ENCODE results near the gene FBXO7.

Gene FBXO7

DNA sequence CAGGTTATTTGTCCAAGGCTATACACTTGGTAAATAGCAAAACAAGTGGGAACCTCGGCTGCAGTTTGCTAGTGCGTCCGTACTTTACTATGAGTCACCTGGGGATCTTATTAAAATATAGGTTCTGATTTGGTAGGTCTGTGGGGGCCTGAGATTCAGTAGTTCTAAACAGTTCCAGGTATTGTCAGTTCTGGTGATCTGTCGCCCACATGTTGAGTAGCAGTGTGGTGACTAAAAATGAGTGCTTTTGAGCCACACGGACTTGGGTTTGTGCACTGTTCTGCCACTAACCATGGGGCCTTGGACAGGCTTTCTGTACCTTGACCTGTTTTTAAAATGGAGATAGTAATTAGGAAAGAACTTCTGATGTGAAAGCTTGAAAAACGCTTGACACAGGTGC lies 15.7 kb downstream of the FBXO7 start:
- DNase-seq, result no peak

DNA sequence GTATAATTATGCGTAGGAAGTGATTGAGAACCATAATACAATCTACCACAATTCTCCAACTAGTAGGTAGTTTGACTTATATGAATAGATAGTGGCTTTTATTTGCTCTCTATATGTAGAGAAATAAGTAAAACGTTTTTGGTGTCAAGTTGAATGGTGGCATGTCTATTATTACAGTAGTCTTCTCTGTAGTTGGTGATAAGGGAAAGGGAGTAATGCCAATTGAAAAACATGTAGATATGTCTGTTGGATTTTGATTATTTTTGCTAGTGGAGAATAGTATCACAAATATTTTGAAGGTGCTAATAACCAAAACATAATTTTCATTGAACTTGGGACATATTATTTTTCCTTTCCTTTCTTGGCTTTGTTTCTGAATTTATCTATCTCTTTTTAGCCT lies 17.5 kb downstream of the FBXO7 start:
- DNase-seq, result no peak

DNA sequence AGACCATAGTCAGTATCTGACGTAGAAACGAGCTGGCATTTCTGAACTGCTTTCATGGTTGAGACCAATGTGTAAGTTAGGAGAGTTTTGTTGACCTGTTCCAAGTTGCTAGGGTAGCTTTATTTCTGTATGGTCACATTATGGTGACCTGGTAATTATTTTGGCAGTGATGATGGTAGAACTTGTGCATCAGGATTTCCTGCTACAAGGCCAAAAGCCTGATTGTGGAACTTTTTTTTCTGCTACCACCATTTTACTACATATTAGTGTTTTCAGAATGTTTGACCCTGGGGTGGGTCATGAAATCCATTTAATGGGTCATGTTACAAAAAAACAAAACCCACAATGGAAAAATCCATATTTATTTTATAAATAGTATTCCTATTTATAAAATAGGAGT lies 18.9 kb downstream of the FBXO7 start:
- DNase-seq, result no peak

DNA sequence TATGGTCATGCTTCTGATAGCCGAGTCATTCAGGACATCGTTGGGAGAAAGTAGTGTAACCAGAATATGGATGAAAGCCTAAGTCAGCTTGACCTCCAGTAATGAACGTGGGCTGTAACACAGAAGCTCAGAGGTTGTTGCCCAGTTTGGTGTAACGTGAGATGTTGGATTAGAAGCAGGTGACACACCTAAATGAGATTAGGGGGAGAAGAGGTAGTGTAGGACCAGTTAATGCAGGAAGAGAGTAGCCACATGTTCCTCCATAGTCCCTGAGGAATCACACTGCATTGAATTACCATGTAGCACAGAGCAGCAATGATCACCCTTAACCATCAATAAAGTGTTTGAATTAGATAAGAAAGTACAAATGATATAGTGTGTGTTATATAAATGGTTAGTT lies 20.4 kb downstream of the FBXO7 start:
- DNase-seq, result no peak

DNA sequence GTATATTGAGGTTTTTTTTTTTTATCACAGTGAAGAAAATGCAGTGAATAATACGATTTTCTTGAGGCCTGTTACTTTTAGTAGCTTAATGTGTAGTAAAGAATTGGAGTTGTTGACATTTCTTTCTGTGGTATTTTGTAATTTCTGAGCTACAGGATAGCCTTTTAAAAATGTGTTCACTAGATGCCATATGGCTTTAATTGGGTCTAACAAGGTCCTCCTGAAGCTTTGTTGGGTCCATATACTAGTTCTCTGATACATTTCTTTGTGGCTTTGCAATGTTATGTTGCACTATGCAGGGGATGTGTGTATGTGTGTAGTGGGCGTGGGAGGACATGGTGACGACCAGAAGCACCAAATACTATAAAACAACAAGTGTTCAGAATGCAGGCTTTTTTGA lies 25.1 kb downstream of the FBXO7 start:
- DNase-seq, result peak; percentile 31

DNA sequence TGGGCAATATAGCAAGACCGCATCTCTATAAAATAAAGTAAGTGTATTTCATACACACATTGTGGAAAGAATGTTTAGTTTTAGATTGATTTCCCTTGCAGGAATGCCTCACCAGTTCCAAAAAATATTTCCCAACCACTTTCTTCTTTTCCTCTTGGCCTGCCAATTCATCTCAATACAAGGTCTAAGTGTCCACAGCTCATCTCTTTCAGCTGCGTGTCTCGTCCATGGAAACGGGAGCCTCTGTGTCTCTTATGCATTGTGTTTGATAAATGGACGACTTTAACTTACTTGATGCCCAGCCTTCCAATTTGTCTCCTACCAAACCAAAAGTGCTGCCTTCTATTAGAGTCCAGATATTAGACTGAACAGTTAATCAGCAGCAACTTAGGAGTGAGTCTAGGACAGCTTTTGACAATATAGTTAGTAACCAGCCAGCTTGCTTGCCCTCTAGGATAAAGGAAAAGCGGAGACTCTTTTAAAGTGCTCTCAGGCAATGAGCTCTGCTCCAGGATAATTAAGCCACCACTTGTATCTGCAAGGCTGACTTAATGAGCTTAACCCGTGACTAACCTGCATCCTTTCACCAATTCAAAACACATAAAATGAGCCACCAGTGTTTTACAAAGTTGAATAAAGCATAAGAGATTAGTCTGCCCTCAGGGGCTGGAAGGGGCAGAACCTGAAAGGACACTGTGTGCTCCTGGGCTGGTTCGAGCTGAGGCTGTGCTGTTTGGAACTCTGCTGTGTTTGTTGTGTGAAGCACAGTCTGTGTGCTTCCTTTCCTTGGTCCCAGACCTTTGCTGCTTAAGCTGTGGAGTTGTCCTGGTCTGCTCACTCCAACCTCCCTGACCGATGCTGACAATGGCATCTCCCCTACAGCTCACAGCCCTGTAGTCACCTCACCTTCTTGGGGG lies 27.5 kb downstream of the FBXO7 start:
- peak; percentile 7 for DNase-seq

DNA sequence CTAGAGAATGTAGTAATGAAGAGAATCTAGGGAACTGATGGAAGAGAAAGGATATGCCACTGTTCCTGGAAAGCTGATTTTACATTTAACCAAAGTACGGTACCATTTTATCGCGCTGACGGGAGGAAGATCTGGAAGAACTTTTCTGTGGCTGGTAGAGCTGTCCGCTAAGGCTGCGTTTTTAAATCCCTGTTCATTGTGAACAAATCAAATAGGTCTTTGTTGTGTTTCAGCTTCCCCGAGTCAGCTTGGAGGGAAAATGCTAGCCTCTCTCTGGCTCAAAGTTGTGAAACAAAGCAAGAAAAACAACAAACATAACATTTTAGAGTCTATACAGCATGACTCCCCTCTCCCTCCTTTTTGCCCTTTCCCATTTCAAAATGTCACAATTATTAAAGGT lies 34.4 kb downstream of the FBXO7 start:
- DNase-seq, result no peak

DNA sequence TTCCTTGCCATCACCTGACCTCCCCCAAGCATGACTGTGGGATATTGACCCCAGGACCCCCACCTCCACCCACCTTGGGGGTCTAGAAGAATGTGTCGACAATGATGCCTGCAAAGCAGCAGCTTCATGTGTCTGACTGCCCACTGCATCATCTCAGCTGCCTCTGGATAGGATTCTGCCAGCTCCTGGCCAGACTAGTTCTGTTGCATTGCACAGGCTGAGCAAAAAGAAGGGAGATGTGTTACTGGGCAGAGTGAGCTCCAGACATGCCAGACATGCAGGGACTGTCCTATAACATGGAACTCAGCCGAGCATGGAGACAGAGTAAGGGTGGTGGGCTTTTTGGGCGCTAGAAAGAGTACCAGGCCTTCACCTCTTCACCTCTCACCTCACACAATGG lies 36.7 kb downstream of the FBXO7 start:
- DNase-seq, result no peak

DNA sequence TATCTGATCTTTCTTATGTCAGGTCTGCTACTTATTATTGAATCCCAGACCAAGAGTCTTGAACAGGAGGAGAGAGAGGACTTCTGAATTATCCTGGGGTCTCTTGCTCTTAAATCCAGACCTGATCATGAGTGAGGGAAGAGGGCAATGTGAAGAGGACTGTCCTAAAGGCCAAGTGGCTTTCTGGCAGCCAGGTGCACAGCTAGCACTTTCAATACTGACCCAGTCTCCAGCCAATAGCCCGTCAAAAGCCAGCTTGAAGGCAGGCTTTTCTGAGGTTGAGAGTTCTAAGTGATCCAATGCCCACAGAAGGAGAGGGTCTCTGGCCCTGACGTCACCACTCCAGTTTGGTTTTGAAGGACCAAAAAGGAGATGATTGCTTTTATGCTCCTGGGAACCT lies 37.2 kb downstream of the FBXO7 start:
- no peak for DNase-seq

DNA sequence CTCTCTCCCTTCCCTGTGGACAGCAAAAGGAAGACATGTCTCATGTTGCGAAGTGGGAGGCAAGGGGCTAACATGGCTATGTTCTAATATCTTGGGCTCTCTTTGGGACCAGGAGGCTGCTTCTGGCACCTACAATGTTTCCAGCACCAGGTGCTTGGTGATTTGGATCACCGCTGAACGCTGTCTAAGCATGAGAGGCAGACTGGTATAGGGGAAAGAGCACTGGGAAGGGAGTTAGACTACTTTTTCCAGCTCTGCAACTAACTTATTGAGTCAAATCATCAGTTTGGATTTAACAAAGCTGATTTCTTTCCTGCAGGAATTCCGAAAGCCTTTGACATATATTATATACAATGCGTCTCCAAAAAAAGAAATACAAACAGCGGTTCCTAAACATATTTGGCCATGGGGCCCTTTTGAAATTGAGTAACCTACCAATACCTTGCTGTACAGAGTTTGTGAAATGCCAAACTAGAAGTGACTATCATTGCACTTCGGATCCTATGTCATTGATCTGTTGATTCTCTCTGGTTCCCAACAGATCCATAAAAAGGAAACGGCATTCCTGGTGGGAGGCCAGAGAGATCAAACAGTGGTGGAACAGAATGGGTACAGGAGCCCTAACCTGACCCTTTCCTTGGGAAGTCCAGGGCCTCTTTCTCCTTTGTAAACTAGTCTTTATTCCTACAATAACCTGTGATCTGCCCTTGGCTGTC lies 37.8 kb downstream of the FBXO7 start:
- DNase-seq, result no peak

DNA sequence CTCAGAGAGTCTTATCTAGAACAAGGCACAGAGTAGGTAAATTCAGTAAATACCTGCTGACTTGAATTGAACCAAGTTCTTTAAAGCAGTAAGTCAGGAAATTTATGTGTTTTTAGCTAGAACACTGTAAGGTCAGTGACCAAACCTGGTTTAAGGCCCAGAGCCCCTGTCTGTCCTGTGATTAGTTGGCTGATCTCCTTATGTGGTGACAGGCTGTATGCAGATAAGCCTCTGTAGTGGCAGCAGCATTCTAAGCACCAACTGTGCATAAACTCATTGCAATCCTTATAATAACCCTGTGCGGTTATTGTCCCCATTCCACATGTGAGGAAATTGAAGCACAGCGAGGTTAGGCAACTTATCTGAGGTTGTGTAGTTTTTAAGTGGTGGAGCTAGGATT lies 40.5 kb downstream of the FBXO7 start:
- DNase-seq, result no peak

DNA sequence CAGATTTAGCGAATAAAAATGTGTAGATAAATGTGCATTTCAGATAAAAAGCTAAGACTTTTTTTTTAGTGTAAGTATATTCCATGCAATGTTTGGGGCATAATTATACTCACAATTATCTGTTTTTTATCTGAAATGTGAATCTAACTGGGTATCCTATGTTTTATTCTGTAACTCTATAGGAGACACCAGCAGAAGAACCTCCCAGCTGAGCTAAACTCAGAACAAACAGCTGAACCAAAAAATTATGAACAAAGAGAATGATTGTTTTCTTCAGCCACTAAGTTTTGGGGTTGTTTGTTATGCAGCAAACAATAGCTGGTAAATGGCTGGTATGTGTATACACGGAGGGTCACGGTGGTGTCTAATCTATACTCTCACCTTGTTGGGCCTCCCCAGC lies 42.9 kb downstream of the FBXO7 start:
- no peak for DNase-seq

DNA sequence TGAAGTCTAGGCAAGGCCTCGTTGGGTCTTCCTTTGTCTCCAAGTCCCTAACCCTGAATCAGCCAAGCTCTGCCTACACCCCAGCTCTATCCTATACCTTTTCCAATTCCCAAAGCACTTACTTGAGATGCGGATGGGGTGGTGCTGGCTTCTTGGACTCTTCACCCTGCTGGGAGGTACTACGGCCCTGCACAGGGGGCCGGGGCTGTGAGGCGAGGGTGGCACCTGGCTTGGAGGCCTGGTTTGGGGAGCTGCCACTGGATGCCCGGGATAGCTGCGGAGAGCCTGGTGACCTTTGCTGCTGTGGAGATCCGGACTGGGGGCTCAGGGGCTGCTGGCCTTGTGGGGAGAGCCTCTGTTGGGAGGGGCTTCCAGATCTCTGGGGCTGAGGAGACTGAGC lies 43.3 kb downstream of the FBXO7 start:
- no peak for DNase-seq

DNA sequence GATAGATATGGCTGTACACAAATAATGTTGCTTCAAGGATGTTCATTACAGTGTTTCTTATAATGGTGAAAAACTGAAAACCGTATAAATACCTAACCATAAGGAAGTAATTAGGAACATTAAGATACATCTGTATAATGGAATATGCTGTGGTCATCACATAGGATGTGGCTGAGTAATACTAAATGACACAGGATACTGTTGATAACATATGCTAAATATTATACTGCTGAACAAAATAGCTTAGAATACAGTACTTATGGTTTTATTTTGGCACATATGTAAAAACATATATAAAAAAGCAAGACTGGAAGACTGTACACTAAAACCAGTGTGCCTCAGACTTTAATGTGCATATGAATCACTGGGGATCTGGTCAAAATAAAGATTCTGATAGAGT lies 43.8 kb downstream of the FBXO7 start:
- DNase-seq, result peak; percentile 59

DNA sequence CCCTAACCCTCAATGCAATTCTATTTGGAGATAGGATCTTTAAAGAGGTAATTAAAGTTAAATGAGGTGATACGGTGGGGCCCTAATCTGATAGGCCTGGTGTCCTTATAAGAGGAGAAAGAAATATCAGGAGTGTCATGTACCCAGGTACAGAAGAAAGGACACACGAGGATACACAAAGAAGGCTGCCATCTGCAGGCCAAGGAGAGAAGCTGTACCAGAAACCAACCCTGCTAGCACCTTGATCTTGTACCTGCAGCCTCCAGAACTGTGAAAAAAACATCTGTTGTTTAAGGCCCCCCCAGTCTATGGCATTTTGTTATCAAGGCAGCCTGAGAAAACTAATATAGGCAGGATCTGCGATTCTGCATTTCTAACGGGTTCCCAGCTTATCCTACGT lies 44.2 kb downstream of the FBXO7 start:
- no peak for DNase-seq

DNA sequence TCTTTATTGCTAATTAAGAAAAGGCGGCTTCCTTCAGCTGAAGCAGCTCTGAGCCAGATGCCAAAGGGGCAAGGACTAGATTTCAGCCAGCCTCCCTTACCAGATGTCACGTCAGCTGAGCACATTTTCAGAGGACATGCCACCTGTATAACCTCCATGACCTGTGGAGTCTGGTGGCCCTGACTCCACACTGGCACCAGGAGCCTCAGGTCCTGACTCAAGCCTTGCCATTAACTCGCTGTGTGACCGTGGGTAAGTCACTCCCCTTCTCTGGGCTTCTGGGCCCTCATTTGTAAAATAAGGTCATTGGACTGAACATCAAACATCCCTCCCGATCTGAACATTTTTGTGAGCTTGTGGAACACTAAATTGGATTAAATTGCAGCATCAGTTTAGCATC lies 46.0 kb downstream of the FBXO7 start:
- DNase-seq, result no peak

DNA sequence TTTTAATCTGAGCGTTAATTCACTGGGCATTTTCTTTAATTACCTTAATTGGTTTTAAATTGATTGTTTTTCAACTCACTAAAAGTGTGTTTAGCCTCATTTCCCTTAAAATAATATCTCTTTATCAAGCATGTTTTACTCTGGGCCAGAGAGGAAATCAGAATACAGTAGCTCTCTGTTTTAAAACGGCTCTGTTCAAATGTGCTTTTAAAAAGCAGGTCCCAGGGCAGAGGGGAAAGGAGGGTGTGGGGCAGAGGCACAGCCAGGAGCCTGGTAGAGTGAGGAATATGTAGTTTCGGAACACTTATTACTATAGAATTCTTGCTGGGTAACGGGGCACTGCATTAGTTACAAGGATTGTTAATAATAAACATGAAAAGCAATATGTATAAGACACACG lies 47.6 kb downstream of the FBXO7 start:
- no peak for DNase-seq

DNA sequence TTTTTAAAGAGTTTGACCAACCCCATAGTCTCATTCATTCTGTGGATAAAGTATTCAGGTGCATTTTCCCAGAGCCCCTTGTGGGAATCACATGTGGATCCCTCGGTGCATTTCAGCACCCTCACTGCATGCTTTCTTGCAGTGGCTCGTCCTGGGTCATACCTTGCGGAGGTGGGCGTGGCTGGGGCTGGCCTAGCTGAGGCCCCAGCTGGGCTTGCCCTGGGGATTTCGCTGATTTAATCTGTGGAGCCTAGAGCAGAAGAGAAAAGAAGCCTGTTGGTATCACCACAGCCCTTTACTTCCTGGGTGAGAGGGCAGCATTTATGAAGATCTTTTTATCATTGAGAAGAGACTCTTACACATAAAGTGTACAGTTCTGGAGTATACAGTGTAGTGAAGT lies 53.1 kb downstream of the FBXO7 start:
- DNase-seq, result no peak

DNA sequence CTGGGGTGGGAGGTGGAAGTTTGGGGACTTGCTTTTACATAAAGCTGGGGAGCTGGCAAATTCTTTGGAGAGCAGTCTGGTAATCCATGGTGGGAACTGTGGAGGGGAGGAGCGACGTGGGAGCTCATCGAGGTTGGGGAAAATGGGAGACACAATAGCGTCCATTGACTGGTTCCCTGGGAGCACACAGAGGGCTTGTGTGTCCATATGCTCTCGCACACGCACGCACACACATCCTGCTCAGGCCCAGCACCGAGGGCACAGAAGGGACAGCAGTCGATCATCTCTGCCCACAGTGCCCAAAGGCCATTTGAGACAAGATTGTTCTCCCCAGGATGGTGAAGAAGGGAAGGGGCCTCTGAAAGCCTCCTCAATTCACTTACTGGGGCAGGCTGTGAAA lies 53.7 kb downstream of the FBXO7 start:
- DNase-seq, result no peak

DNA sequence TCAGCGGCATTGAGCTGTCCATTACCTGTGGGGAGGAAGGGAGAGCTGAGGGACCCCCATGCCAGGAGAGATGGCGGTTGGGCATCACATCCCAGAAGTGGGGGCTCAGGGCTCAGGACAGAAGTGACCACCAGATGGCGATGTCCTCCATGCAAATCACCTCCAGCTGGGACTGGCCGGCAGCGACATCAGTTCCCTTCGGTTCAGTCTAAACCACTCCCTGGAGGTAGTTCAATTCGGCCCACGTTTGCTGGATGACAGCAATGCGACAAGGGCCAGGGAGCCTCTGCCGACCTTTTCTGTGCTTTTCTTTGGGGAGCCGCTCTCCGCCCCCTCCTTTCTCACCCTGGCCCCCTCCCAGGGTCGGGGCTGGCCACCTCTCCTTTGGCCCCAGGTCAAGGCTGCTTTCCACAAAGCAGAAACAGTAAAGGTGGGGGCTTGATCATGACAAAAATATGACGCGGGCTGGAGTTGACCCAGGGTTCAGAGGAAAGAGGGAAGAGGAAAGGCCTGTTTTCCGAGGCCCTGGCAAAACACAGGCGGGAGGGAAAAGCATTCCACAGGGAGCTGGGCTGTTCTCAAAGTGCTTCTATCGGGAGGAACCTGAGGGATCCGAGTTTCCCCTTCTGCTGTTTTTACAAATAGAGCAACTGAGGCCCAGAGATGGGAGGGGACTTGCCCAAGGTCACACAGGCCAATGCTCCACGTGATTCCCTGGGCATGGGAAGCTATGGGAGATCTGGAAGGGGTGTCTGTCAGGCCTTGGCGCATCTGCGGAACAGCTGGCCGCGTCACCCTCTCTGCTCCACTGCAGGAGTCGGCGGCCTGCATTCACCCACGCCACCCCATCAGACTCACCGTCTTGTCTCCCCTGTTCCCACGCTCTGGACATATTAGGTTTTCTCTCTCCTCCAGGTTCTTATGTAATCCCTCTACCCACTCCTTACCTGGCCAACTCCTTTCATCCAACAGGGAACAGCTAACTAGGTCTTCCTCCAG lies 54.7 kb downstream of the FBXO7 start:
- DNase-seq, result peak; percentile 81

DNA sequence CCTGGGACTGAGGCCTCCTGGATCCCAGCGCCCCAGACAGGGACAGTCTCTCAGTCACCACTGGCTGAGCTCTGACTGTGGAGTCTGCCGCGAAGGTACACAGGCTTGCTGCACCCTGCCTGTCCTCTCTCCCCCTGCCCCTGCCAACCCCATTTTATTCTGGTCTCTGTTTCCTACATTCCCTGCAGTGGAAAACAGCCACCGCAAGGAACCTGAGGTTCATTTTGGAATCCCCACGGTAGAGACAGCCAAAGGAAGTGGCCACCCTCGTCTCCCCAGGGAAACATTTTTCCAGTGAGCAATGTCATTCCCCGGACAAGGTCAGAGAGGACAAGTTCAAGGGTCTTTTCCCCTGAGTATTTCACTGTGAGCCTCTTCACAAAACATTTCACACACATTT lies 56.6 kb downstream of the FBXO7 start:
- DNase-seq, result peak; percentile 5

DNA sequence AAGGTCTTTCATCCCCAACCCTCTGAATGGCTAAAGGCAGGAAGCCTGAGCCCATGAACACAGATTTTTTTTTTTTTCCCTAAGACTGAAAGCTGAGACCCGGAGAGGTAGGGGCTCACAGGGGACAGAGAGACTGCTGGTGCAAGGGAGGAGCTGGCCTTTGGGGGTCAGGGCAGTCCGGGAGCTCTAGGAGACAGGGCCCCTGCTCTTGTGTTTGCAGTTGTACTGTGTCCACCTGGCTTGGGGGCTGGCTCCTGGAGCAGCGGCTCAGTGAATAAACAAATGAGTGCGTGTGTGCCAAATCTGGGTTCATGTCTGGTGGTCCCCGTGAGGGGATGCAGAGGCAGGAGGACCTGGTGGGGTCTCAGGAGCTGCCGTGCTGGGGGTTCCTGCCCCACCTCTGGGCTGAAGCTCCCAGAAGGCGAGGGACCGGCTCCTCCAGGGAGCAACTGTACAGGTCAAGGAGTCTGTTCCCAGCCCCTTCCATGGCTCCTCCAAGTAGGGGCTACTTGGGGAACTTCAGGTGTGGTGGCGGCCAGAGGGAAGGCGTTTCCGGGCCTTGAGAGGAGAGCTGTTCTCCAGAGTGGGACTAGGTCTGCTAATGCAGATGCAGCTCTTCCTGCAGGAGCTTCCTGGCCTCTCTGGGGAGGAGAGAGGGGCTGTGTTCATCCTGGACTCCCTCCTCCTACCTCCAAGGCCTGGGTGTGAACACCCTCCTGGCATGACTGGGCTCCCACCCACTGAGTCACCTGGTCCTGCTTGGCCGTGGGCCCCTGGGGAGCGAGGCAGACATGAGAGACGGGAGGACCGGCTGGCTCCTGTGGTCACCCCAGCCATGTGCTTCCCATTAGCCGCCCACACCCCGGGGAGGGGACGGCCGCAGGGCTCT lies 57.6 kb downstream of the FBXO7 start:
- peak; percentile 96 for DNase-seq

All from fibroblast of skin of abdomen (primary cell).